ENCODE data around the gene GLI1.
A peak's percentile ranks its signal among the peaks of the same experiment; 100 is the strongest.

GLI1 gene

GRCh38 chr12:57454566-57455373, 4.8 kb upstream of the GLI1 start, which contains the start of gene INHBE:
INHBE (plus strand) TSS chr12:57455307; CDS start chr12:57455537, 230 bp downstream.
- no peaks in the 10 kb centered on the region for H3K27me3 ChIP-seq (ENCODE audit: control insufficient read depth, insufficient read depth, low read length)
- no peaks in the 10 kb centered on the region for H3K36me3 ChIP-seq (ENCODE audit: control insufficient read depth, insufficient read depth, low read length)
- H3K9ac ChIP-seq (ENCODE audit: low read length), result peak within 1 kb of the TSS; percentile 72
- peak within 1 kb of the TSS; percentile 45 for H3K4me3 ChIP-seq (ENCODE audit: low read depth, low read length)
- no peaks in the 10 kb centered on the region for H3K9me3 ChIP-seq (ENCODE audit: control insufficient read depth, insufficient read depth, low read depth, low read length)
- H3K4me1 ChIP-seq (ENCODE audit: control insufficient read depth, insufficient read depth, low read length), result peaks cover 49% of the 10 kb centered on the region
- H3K27ac ChIP-seq (ENCODE audit: low read depth, low read length), result peak within 1 kb of the TSS; percentile 92

- Histone ChIP-seq H3K36me3 (ENCODE audit: control insufficient read depth, insufficient read depth, low read length) (no peaks in the 10 kb centered on the region), H3K27me3 (ENCODE audit: control insufficient read depth, insufficient read depth, low read length) (no peaks in the 10 kb centered on the region), H3K4me3 (ENCODE audit: low read depth, low read length) (peak overlapping the region; percentile 45), H3K4me1 (ENCODE audit: control insufficient read depth, insufficient read depth, low read length) (peaks cover 49% of the 10 kb centered on the region), H3K9me3 (ENCODE audit: control insufficient read depth, insufficient read depth, low read depth, low read length) (no peaks in the 10 kb centered on the region), H3K9ac (ENCODE audit: low read length) (peak overlapping the region; percentile 61), H3K27ac (ENCODE audit: low read depth, low read length) (no peak overlapping the region)
Measured at GRCh38 chr12:57455374-57456144, 4.0 kb upstream of the GLI1 start.

GRCh38 chr12:57456145-57456700, 3.4 kb upstream of the GLI1 start:
- peaks cover 49% of the 10 kb centered on the region for H3K4me1 ChIP-seq (ENCODE audit: control insufficient read depth, insufficient read depth, low read length)
- peak overlapping the region; percentile 61 for H3K9ac ChIP-seq (ENCODE audit: low read length)
- H3K27ac ChIP-seq (ENCODE audit: low read depth, low read length), result no peak overlapping the region
- no peaks in the 10 kb centered on the region for H3K36me3 ChIP-seq (ENCODE audit: control insufficient read depth, insufficient read depth, low read length)
- H3K27me3 ChIP-seq (ENCODE audit: control insufficient read depth, insufficient read depth, low read length), result no peaks in the 10 kb centered on the region
- H3K4me3 ChIP-seq (ENCODE audit: low read depth, low read length), result peak overlapping the region; percentile 45
- no peaks in the 10 kb centered on the region for H3K9me3 ChIP-seq (ENCODE audit: control insufficient read depth, insufficient read depth, low read depth, low read length)

DNA sequence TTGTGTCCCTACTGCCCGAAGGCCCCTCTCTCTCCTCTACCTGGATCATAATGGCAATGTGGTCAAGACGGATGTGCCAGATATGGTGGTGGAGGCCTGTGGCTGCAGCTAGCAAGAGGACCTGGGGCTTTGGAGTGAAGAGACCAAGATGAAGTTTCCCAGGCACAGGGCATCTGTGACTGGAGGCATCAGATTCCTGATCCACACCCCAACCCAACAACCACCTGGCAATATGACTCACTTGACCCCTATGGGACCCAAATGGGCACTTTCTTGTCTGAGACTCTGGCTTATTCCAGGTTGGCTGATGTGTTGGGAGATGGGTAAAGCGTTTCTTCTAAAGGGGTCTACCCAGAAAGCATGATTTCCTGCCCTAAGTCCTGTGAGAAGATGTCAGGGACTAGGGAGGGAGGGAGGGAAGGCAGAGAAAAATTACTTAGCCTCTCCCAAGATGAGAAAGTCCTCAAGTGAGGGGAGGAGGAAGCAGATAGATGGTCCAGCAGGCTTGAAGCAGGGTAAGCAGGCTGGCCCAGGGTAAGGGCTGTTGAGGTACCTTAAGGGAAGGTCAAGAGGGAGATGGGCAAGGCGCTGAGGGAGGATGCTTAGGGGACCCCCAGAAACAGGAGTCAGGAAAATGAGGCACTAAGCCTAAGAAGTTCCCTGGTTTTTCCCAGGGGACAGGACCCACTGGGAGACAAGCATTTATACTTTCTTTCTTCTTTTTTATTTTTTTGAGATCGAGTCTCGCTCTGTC, 2.7 kb upstream of the GLI1 start:
- Histone ChIP-seq H3K9me3 (ENCODE audit: control insufficient read depth, insufficient read depth, low read depth, low read length) (no peaks in the 10 kb centered on the region), H3K9ac (ENCODE audit: low read length) (no peak overlapping the region), H3K27me3 (ENCODE audit: control insufficient read depth, insufficient read depth, low read length) (no peaks in the 10 kb centered on the region), H3K4me3 (ENCODE audit: low read depth, low read length) (no peak overlapping the region), H3K4me1 (ENCODE audit: control insufficient read depth, insufficient read depth, low read length) (peaks cover 42% of the 10 kb centered on the region), H3K27ac (ENCODE audit: low read depth, low read length) (no peak overlapping the region), H3K36me3 (ENCODE audit: control insufficient read depth, insufficient read depth, low read length) (no peaks in the 10 kb centered on the region)

GRCh38 chr12:57458665-57459054, 925 bp upstream of the GLI1 start:
- Histone ChIP-seq H3K27me3 (ENCODE audit: control insufficient read depth, insufficient read depth, low read length) (no peaks in the 10 kb centered on the region), H3K9me3 (ENCODE audit: control insufficient read depth, insufficient read depth, low read depth, low read length) (no peaks in the 10 kb centered on the region), H3K4me1 (ENCODE audit: control insufficient read depth, insufficient read depth, low read length) (peaks cover 38% of the 10 kb centered on the region), H3K27ac (ENCODE audit: low read depth, low read length) (peak overlapping the region; percentile 63; the same call in 1 of the 2 replicates), H3K9ac (ENCODE audit: low read length) (peak overlapping the region; percentile 62), H3K36me3 (ENCODE audit: control insufficient read depth, insufficient read depth, low read length) (no peaks in the 10 kb centered on the region), H3K4me3 (ENCODE audit: low read depth, low read length) (peak overlapping the region; percentile 80)

DNA sequence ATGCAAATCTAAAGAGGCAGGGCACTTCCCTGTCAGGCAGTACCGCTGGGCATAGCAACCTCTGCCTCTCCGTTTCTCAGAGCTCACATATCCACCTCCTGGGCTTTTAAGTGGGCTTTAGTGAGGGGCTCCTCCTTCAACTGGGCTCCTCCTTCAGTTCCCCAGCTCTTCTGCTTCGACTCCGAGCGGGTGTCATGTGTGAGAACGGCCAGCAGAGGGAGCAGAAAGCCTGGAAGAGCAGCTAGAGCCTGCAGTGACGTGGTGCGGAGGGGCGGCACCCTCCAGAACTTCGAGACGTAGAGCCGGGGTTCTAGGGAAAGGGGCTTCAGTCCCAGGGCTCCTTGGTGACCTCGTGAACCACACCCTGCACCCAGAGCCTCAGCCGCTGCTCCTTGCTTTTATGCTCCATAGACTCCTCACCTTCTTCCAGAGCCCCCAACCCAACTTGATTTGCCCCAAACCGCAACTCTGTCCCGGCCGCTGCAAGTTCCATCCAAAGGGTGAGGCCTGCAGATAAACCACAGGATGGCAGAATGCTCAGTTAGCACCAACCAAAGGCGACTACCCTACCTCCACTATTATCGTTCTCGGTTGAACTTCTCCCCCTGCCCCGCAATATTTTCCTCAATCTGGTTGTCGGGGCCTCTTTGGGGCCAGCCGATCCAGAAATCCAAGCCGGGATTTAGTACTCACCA, 383 bp upstream of the GLI1 start:
- peaks cover 38% of the 10 kb centered on the region for H3K4me1 ChIP-seq (ENCODE audit: control insufficient read depth, insufficient read depth, low read length)
- H3K27me3 ChIP-seq (ENCODE audit: control insufficient read depth, insufficient read depth, low read length), result no peaks in the 10 kb centered on the region
- H3K4me3 ChIP-seq (ENCODE audit: low read depth, low read length), result peak overlapping the region; percentile 80
- no peaks in the 10 kb centered on the region for H3K36me3 ChIP-seq (ENCODE audit: control insufficient read depth, insufficient read depth, low read length)
- no peaks in the 10 kb centered on the region for H3K9me3 ChIP-seq (ENCODE audit: control insufficient read depth, insufficient read depth, low read depth, low read length)
- peak overlapping the region; percentile 62 for H3K9ac ChIP-seq (ENCODE audit: low read length)
- peak overlapping the region; percentile 75 for H3K27ac ChIP-seq (ENCODE audit: low read depth, low read length)

DNA sequence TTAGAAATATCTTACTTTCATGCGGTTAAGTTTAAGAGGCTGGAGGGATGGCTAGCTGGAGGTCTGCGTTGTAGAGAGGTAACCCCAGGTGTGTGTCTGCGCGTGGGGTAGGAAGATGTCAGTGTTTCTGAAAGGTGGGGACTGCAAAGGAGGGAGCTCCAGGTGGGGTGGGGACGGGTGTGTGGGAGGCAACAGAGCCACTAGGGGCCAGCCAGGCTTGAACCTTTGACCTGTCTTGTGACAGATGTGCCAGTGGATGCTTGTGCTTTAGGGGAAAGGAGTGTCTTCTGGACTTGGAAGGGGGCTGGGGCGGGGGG, 841 bp downstream of the GLI1 start:
- Histone ChIP-seq H3K9me3 (ENCODE audit: control insufficient read depth, insufficient read depth, low read depth, low read length) (no peaks in the 10 kb centered on the region), H3K9ac (ENCODE audit: low read length) (no peak overlapping the region), H3K36me3 (ENCODE audit: control insufficient read depth, insufficient read depth, low read length) (0 out of 2 replicates have a peak, but pooled peaks cover 2% of the 10 kb centered on the region), H3K4me1 (ENCODE audit: control insufficient read depth, insufficient read depth, low read length) (peaks cover 26% of the 10 kb centered on the region), H3K4me3 (ENCODE audit: low read depth, low read length) (peak overlapping the region; percentile 80), H3K27ac (ENCODE audit: low read depth, low read length) (no peak overlapping the region), H3K27me3 (ENCODE audit: control insufficient read depth, insufficient read depth, low read length) (no peaks in the 10 kb centered on the region)

GRCh38 chr12:57460841-57461275, 1.3 kb downstream of the GLI1 start:
- Histone ChIP-seq H3K27ac (ENCODE audit: low read depth, low read length) (peak overlapping the region; percentile 74; the same call in 1 of the 2 replicates), H3K36me3 (ENCODE audit: control insufficient read depth, insufficient read depth, low read length) (0 out of 2 replicates have a peak, but pooled peaks cover 2% of the 10 kb centered on the region)

GRCh38 chr12:57461276-57461916, 1.8 kb downstream of the GLI1 start:
- Histone ChIP-seq H3K9me3 (ENCODE audit: control insufficient read depth, insufficient read depth, low read depth, low read length) (no peaks in the 10 kb centered on the region), H3K36me3 (ENCODE audit: control insufficient read depth, insufficient read depth, low read length) (0 out of 2 replicates have a peak, but pooled peaks cover 2% of the 10 kb centered on the region), H3K9ac (ENCODE audit: low read length) (peak overlapping the region; percentile 76), H3K4me1 (ENCODE audit: control insufficient read depth, insufficient read depth, low read length) (peaks cover 17% of the 10 kb centered on the region), H3K27ac (ENCODE audit: low read depth, low read length) (peak overlapping the region; percentile 74), H3K27me3 (ENCODE audit: control insufficient read depth, insufficient read depth, low read length) (no peaks in the 10 kb centered on the region), H3K4me3 (ENCODE audit: low read depth, low read length) (peak overlapping the region; percentile 80)

More at GRCh38 chr12:57460841-57461275, 1.3 kb downstream of the GLI1 start:
- H3K4me1 ChIP-seq (ENCODE audit: control insufficient read depth, insufficient read depth, low read length), result peaks cover 22% of the 10 kb centered on the region
- no peaks in the 10 kb centered on the region for H3K9me3 ChIP-seq (ENCODE audit: control insufficient read depth, insufficient read depth, low read depth, low read length)
- H3K4me3 ChIP-seq (ENCODE audit: low read depth, low read length), result peak overlapping the region; percentile 80
- H3K27me3 ChIP-seq (ENCODE audit: control insufficient read depth, insufficient read depth, low read length), result no peaks in the 10 kb centered on the region
- H3K9ac ChIP-seq (ENCODE audit: low read length), result peak overlapping the region; percentile 76

DNA sequence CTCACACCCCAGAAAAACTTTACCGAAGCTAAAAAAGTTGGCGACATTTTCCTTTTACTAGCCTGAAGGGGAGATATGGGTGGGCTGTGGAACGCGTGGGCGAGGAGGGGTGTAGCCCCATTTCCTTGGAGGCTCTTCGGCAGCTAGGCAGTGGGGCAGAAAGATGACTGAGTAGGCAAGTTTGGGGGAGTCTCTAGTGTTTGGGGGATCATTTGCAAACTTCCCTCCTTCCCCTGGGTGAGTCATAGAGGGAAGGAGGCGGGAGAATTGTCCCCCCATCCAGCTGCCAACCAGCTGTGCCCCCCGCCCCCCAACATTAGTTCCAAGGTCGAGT, 2.3 kb downstream of the GLI1 start:
- Histone ChIP-seq H3K27ac (ENCODE audit: low read depth, low read length) (peak overlapping the region; percentile 36), H3K27me3 (ENCODE audit: control insufficient read depth, insufficient read depth, low read length) (no peaks in the 10 kb centered on the region), H3K4me1 (ENCODE audit: control insufficient read depth, insufficient read depth, low read length) (peaks cover 13% of the 10 kb centered on the region), H3K36me3 (ENCODE audit: control insufficient read depth, insufficient read depth, low read length) (0 out of 2 replicates have a peak, but pooled peaks cover 2% of the 10 kb centered on the region), H3K4me3 (ENCODE audit: low read depth, low read length) (peak overlapping the region; percentile 80), H3K9ac (ENCODE audit: low read length) (peak overlapping the region; percentile 58), H3K9me3 (ENCODE audit: control insufficient read depth, insufficient read depth, low read depth, low read length) (no peaks in the 10 kb centered on the region)
